ENCODE results near the gene PPP5C.

DNA sequence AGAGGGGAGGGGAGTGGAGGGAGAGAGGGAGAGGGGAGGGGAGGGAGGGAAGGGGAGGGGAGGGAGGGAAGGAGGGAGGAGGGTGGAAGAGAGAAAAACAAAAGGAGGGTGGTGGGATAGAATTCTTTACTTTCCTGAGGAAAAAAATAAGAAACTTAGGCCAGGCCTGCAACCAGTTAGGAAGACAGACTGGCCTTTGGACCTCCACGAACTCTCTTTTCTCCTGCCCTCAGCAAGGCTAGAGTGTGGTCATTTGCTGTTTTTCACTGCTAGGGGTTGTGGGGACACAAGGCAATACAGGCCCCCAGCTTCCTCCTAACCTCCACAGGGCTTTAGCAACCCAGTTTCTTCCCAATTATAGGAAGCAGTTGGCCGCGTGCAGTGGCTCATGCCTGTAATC is 62.3 kb downstream of the PPP5C start:
- TF ChIP-seq, protein P1, sequence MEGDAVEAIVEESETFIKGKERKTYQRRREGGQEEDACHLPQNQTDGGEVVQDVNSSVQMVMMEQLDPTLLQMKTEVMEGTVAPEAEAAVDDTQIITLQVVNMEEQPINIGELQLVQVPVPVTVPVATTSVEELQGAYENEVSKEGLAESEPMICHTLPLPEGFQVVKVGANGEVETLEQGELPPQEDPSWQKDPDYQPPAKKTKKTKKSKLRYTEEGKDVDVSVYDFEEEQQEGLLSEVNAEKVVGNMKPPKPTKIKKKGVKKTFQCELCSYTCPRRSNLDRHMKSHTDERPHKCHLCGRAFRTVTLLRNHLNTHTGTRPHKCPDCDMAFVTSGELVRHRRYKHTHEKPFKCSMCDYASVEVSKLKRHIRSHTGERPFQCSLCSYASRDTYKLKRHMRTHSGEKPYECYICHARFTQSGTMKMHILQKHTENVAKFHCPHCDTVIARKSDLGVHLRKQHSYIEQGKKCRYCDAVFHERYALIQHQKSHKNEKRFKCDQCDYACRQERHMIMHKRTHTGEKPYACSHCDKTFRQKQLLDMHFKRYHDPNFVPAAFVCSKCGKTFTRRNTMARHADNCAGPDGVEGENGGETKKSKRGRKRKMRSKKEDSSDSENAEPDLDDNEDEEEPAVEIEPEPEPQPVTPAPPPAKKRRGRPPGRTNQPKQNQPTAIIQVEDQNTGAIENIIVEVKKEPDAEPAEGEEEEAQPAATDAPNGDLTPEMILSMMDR (IDR thresholded peaks at IDR 0.05): no peak
- TF ChIP-seq POLR2A (IDR thresholded peaks at IDR 0.05): no peak

Data from uterus (tissue), 2 donors.